Motor neuron (in vitro differentiated cells): ENCODE data around the gene RASGRF2. TPM values are rescaled to one million over a fixed set of nuclear protein-coding genes. Genes with fewer than 3 reads are reported as not detected.
"Not testable (repeated sequence)": the region's sequence is repeated elsewhere in the genome, so short reads cannot be mapped to it uniquely, and the experiment has no call there.

ENCODE experiments used
- ATAC-seq, 8 experiments: fragments of 200-7000 bp; cut with Tn5 transposase; replicated peaks in 6 of 8; 2 replicates each; pipeline ENCODE4 v1.8.0; 2021; ENCODE audit warnings: mild to moderate bottlenecking in 8 of 8, moderate library complexity in 8 of 8
- H3K27ac ChIP-seq, 2 donors: fragments of 250-450 bp; sonication (Bioruptor Pico); 2 replicates each; pipeline ENCODE4 v1.9.0; 2021; ENCODE audit warnings: antibody characterized with exemption in 2 of 2, mild to moderate bottlenecking in 2 of 2, moderate library complexity in 1 of 2
- H3K4me1 ChIP-seq, 2 donors: fragments of 250-450 bp; sonication (Bioruptor Pico); replicated peaks in 1 of 2; 2 replicates each; pipeline ENCODE4 v1.6.1; 2021; ENCODE audit warnings: antibody characterized with exemption in 2 of 2, mild to moderate bottlenecking in 2 of 2, moderate library complexity in 1 of 2
- H3K4me3 ChIP-seq, 5 donors: fragments of 250-450 bp; sonication (Bioruptor Pico); 2 replicates each; pipeline ENCODE4 v1.9.0; 2021; ENCODE audit warnings: antibody characterized with exemption in 5 of 5, mild to moderate bottlenecking in 5 of 5, moderate library complexity in 4 of 5
- WGBS, 10 experiments: fragments of 450-650 bp; shearing (Covaris generic); methylation state at CpG; one replicate each; pipeline ENCODE4 v1.0.0; 2022; 5-methylcytosine and 5-hydroxymethylcytosine counted together
- in situ Hi-C, 9 experiments: fragments of 400-800 bp; cut with MboI; loops; one replicate each; pipeline ENCODE4 v1.15.0; 2021; ENCODE audit warnings: low sequenced_read_pairs in 9 of 9, low pct_unique_long_range_greater_than_20kb in 2 of 9; ENCODE audit not compliant: unreplicated experiment in 9 of 9
- total RNA-seq, 8 experiments: library from RNA; unstranded; fragments of 300-600 nt; gene quantifications; 2 replicates each; pipeline versions ENCODE4 v1.2.3 to v1.2.4, GENCODE V29; 2022

The RASGRF2 gene
- total RNA-seq, 8 experiments from 2014 or later = 0.20 to 9.8 (median 1.7) TPM

- WGBS, 10 experiments = 60 to 100% (median 86%) methylated on average over 1 to 7 of the region's 8 CpGs; no CpG with 5 or more reads in 3 of the 10 experiments
- in situ Hi-C loops = no loop called here
- Histone ChIP-seq H3K4me1 (no peaks in the 10 kb centered on the region), H3K27ac (no peak overlapping the region), H3K4me3 (no peak overlapping the region)
- no peak for ATAC-seq
Measured at GRCh38 chr5:81269751-81270393, 309.7 kb downstream of the RASGRF2 start.

- H3K27ac ChIP-seq, in situ Hi-C loops, H3K4me1 ChIP-seq, H3K4me3 ChIP-seq: not testable (repeated sequence)
- ATAC-seq = peak in 1 of 8 experiments; percentile 15
- 100% methylated on average over 1 of the region's 2 CpGs; no CpG with 5 or more reads in 8 of the 10 experiments for WGBS, 10 experiments
Measured at GRCh38 chr5:81270394-81271027, 310.3 kb downstream of the RASGRF2 start.
